GM19035 (cell line): Measurements from ENCODE around the gene PGS1.

ENCODE experiments used
- ATAC-seq: cut with Tn5 transposase; IDR thresholded peaks from one replicate; pipeline ENCODE4 v1.9.1; 2021; ENCODE audit not compliant: unreplicated experiment

Gene PGS1

GRCh38 chr17:78346605-78347250 is 31.7 kb upstream of the PGS1 start:
- no peak for ATAC-seq

- ATAC-seq, result no peak
Observed at GRCh38 chr17:78347453-78347852, 31.0 kb upstream of the PGS1 start.

GRCh38 chr17:78348055-78348770 is 30.2 kb upstream of the PGS1 start:
- no peak for ATAC-seq

- ATAC-seq, result no peak
Observed at GRCh38 chr17:78349891-78350642, 28.4 kb upstream of the PGS1 start.

GRCh38 chr17:78351449-78352006 is 26.9 kb upstream of the PGS1 start:
- no peak for ATAC-seq

GRCh38 chr17:78353834-78354233 is 24.6 kb upstream of the PGS1 start:
- no peak for ATAC-seq

GRCh38 chr17:78355045-78355641 is 23.3 kb upstream of the PGS1 start:
- ATAC-seq, result no peak

GRCh38 chr17:78355701-78356100 is 22.7 kb upstream of the PGS1 start:
- ATAC-seq, result no peak

- peak; percentile 69 for ATAC-seq
Observed at GRCh38 chr17:78356101-78356713, 22.2 kb upstream of the PGS1 start.

GRCh38 chr17:78357177-78357586 is 21.3 kb upstream of the PGS1 start:
- ATAC-seq, result no peak

- ATAC-seq, result no peak
Observed at GRCh38 chr17:78357672-78358537, 20.5 kb upstream of the PGS1 start.

GRCh38 chr17:78358538-78359320 is 19.7 kb upstream of the PGS1 start:
- no peak for ATAC-seq

GRCh38 chr17:78359321-78359996 is 19.0 kb upstream of the PGS1 start:
- ATAC-seq, result no peak

GRCh38 chr17:78359997-78360370 is 18.5 kb upstream of the PGS1 start, which contains the start of gene SOCS3:
Gene SOCS3 (minus strand): TSS chr17:78360077. CDS start chr17:78359095, 982 bp downstream.
- ATAC-seq, result peak; percentile 45

GRCh38 chr17:78360371-78361224 is 17.9 kb upstream of the PGS1 start:
- peak; percentile 4 for ATAC-seq

- ATAC-seq, result no peak
Observed at GRCh38 chr17:78361225-78361701, 17.2 kb upstream of the PGS1 start.

GRCh38 chr17:78362232-78362631 is 16.2 kb upstream of the PGS1 start:
- ATAC-seq, result no peak
